Tibial nerve (tissue), 4 donors: Measurements from ENCODE around the gene NUMB. TPM values are rescaled to one million over a fixed set of nuclear protein-coding genes. Genes with fewer than 3 reads are reported as not detected.
A peak's percentile ranks its signal among the peaks of the same experiment; 100 is the strongest.

Source experiments
- DNase-seq, 2 donors: peaks; one replicate each; pipeline ENCODE4 v3.0.0-alpha.2; 2019; ENCODE audit warnings: low spot score in 2 of 2
- H3K27ac ChIP-seq, 4 donors: fragments of 200-600 bp; sonication (generic) in 3 of 4; one replicate each; pipeline ENCODE4 v1.5.1; 2017 to 2019; ENCODE audit warnings: mild to moderate bottlenecking in 1 of 4
- H3K27me3 ChIP-seq, 2 donors: fragments of 200-600 bp; sonication (generic) in 1 of 2; one replicate each; pipeline versions ENCODE4 v1.5.1 to v1.6.0; 2017 to 2019
- H3K36me3 ChIP-seq, 3 donors: fragments of 200-600 bp; sonication (generic); one replicate each; pipeline ENCODE4 v1.5.1; 2018 to 2019
- H3K4me1 ChIP-seq, 4 donors: fragments of 200-600 bp; sonication (generic) in 3 of 4; one replicate each; pipeline ENCODE4 v1.5.1; 2017 to 2019
- H3K4me3 ChIP-seq, 4 donors: fragments of 200-600 bp; sonication (generic) in 3 of 4; one replicate each; pipeline ENCODE4 v1.5.1; 2017 to 2019; ENCODE audit warnings: mild to moderate bottlenecking in 1 of 4, moderate library complexity in 1 of 4
- H3K9me3 ChIP-seq, 4 donors: fragments of 200-600 bp; sonication (generic) in 3 of 4; one replicate each; pipeline ENCODE4 v1.5.1; 2017 to 2019
- EP300 ChIP-seq, 2 donors: sonication (generic); formaldehyde crosslinking; IDR thresholded peaks; one replicate each; pipeline ENCODE4 v1.6.1; 2017; ENCODE audit warnings: antibody characterized with exemption in 2 of 2, mild to moderate bottlenecking in 1 of 2
- POLR2A ChIP-seq, 2 donors: fragments of 450-650 bp; IDR thresholded peaks; one replicate each; pipeline ENCODE4 v1.6.1; 2017; ENCODE audit warnings: antibody characterized with exemption in 2 of 2, mild to moderate bottlenecking in 2 of 2, moderate library complexity in 2 of 2
- WGBS, 2 donors: methylation state at CpG; one replicate each; pipeline ENCODE4 v1.1.5; 2018; 5-methylcytosine and 5-hydroxymethylcytosine counted together
- total RNA-seq, 4 donors: library from RNA; depleted of rRNA; stranded (reverse); fragments of >200 nt; gene quantifications; one replicate each; pipeline ENCODE4 v1.1.0, GENCODE V29; 2016
- TF ChIP-seq, protein P1 (sequence below), 5 experiments: fragments of 200-600 bp in 3 of 5; fragments of 450-650 bp in 2 of 5; sonication (generic) in 3 of 5; IDR thresholded peaks; one replicate each; pipeline ENCODE4 v1.5.1; 2016 to 2019; ENCODE audit warnings: antibody characterized with exemption in 5 of 5, mild to moderate bottlenecking in 3 of 5, moderate library complexity in 2 of 5

NUMB gene
- total RNA-seq, 4 donors from 2014 or later = 50.7 to 81.9 (median 60.2) TPM

- Histone ChIP-seq H3K36me3 (peaks cover 0 to 13% (median 0%) of the 10 kb centered on the region in 3 donors), H3K4me3 (no peak overlapping the region), H3K4me1 (no peaks in the 10 kb centered on the region), H3K27me3 (no peaks in the 10 kb centered on the region), H3K9me3 (no peaks in the 10 kb centered on the region), H3K27ac (no peak overlapping the region)
- no peak for TF ChIP-seq EP300 (IDR thresholded peaks at IDR 0.05)
- DNase-seq = no peak
- WGBS, 2 donors = 71 to 79% methylated on average over 1 of the region's 1 CpG
These were observed 82.5 kb downstream of the NUMB start for GRCh38 chr14:73375861-73376260.

DNA sequence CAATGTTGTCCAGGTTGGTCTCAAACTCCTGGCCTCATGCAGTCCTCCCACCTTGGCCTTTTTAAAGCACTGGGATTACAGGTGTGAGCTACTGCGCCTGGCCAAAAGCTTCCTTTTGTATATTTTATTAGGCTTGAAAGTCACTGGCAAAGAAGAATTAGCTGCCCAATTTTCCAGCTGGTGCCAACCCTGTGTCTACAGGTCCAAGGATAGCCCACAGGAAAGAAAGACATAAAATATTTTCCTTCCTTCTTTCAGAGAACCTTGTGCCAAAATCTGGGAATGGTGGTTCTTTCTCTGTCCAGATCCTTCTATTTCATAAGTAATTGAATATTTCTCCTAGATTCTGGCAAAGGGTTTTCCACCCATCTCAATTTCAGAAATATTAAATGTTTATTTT lies 84.1 kb downstream of the NUMB start:
- Histone ChIP-seq H3K4me3 (no peak overlapping the region), H3K27ac (no peak overlapping the region), H3K36me3 (peaks cover 0 to 6% (median 0%) of the 10 kb centered on the region in 3 donors), H3K27me3 (no peaks in the 10 kb centered on the region), H3K4me1 (no peaks in the 10 kb centered on the region), H3K9me3 (no peaks in the 10 kb centered on the region)
- no peak for DNase-seq
- TF ChIP-seq, protein P1, sequence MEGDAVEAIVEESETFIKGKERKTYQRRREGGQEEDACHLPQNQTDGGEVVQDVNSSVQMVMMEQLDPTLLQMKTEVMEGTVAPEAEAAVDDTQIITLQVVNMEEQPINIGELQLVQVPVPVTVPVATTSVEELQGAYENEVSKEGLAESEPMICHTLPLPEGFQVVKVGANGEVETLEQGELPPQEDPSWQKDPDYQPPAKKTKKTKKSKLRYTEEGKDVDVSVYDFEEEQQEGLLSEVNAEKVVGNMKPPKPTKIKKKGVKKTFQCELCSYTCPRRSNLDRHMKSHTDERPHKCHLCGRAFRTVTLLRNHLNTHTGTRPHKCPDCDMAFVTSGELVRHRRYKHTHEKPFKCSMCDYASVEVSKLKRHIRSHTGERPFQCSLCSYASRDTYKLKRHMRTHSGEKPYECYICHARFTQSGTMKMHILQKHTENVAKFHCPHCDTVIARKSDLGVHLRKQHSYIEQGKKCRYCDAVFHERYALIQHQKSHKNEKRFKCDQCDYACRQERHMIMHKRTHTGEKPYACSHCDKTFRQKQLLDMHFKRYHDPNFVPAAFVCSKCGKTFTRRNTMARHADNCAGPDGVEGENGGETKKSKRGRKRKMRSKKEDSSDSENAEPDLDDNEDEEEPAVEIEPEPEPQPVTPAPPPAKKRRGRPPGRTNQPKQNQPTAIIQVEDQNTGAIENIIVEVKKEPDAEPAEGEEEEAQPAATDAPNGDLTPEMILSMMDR (IDR thresholded peaks at IDR 0.05) = no peak
- 91 to 95% methylated on average over 1 of the region's 1 CpG for whole genome bisulfite sequencing, 2 donors

GRCh38 chr14:73372529-73372928 lies 85.8 kb downstream of the NUMB start:
- no peak for DNase-seq
- H3K9me3 ChIP-seq = no peaks in the 10 kb centered on the region
- H3K27me3 ChIP-seq = no peaks in the 10 kb centered on the region
- H3K4me3 ChIP-seq = no peak overlapping the region
- H3K4me1 ChIP-seq = peaks cover 0 to 11% (median 0%) of the 10 kb centered on the region in 4 donors
- TF ChIP-seq POLR2A (IDR thresholded peaks at IDR 0.05) = no peak
- H3K36me3 ChIP-seq = peaks cover 0 to 4% (median 0%) of the 10 kb centered on the region in 3 donors
- H3K27ac ChIP-seq = no peak overlapping the region

DNA sequence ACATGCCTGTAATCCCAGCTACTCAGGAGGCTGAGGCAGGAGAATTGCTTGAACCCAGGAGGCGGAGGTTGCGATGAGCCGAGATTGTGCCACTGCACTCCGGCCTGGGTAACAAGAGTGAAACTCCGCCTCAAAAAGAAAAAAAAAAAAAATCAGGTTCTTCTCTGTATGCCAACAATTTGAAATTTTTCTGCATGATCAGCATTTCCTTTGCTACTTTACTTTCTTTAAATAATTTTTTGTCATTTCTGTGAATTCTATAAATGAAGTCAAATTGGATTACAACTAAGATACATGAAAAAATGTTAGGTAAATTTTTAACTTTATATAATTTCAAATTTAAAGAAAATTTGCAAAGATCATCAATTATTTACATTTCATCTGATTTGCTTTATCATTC lies 87.8 kb downstream of the NUMB start:
- Histone ChIP-seq H3K9me3 (no peaks in the 10 kb centered on the region), H3K27ac (no peak overlapping the region), H3K36me3 (no peaks in the 10 kb centered on the region), H3K4me1 (peaks cover 0 to 11% (median 2%) of the 10 kb centered on the region in 4 donors), H3K27me3 (no peaks in the 10 kb centered on the region), H3K4me3 (no peak overlapping the region)
- no peak for TF ChIP-seq POLR2A (IDR thresholded peaks at IDR 0.05)
- 86 to 98% methylated on average over 5 of the region's 5 CpGs for WGBS, 2 donors
- no peak for DNase-seq

DNA sequence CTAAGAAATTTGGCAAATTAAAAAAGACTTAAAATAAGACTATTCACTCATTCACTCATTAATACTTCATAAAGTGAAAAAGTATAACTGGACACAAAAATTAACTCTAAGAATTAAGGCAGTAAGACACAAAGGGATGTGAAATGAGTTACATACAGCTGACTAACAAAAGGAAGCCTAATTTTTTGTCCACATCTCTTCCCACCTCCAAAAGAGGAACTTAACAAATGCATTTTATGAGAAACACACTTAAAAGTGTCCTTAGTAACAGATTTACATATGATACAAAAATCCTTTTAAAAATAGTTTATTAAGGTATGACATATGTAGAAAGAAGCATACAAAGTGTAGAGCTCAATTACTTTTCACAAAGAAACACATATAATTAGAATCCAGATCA lies 88.9 kb downstream of the NUMB start:
- Histone ChIP-seq H3K4me3 (no peak overlapping the region), H3K9me3 (no peaks in the 10 kb centered on the region), H3K36me3 (no peaks in the 10 kb centered on the region), H3K4me1 (peaks cover 0 to 11% (median 2%) of the 10 kb centered on the region in 4 donors), H3K27me3 (no peaks in the 10 kb centered on the region), H3K27ac (no peak overlapping the region)
- no peak for DNase-seq
- TF ChIP-seq EP300 (IDR thresholded peaks at IDR 0.05) (no peak), POLR2A (IDR thresholded peaks at IDR 0.05) (no peak)
- TF ChIP-seq, protein P1 (IDR thresholded peaks at IDR 0.05) = no peak

GRCh38 chr14:73368616-73369015 lies 89.7 kb downstream of the NUMB start:
- no peak for TF ChIP-seq POLR2A (IDR thresholded peaks at IDR 0.05)
- DNase-seq = no peak
- Histone ChIP-seq H3K4me3 (no peak overlapping the region), H3K27ac (peak overlapping the region in 1 of 4 donors; percentile 62), H3K27me3 (no peaks in the 10 kb centered on the region), H3K4me1 (peaks cover 0 to 11% (median 2%) of the 10 kb centered on the region in 4 donors), H3K36me3 (peaks cover 0 to 3% (median 0%) of the 10 kb centered on the region in 3 donors), H3K9me3 (no peaks in the 10 kb centered on the region)

- H3K27me3 ChIP-seq = no peaks in the 10 kb centered on the region
- H3K36me3 ChIP-seq = peaks cover 0 to 3% (median 0%) of the 10 kb centered on the region in 3 donors
- DNase-seq = no peak
- TF ChIP-seq EP300 (IDR thresholded peaks at IDR 0.05) (no peak), POLR2A (IDR thresholded peaks at IDR 0.05) (no peak)
- TF ChIP-seq, protein P1 (IDR thresholded peaks at IDR 0.05) = no peak
- H3K9me3 ChIP-seq = no peaks in the 10 kb centered on the region
- peaks cover 0 to 11% (median 2%) of the 10 kb centered on the region in 4 donors for H3K4me1 ChIP-seq
- no peak overlapping the region for H3K4me3 ChIP-seq
- H3K27ac ChIP-seq = no peak overlapping the region
- 35 to 43% methylated on average over 1 of the region's 1 CpG for WGBS, 2 donors
These were observed 92.6 kb downstream of the NUMB start for GRCh38 chr14:73365727-73366126.
